IMR-90 (cell line): ENCODE results near the gene LEP. TPM values are rescaled to one million over a fixed set of nuclear protein-coding genes. Genes with fewer than 3 reads are reported as not detected.

Experiments
- ATAC-seq: fragments of 200-7000 bp; cut with Tn5 transposase; 2 replicates; pipeline ENCODE4 v1.9.1; 2020; ENCODE audit warnings: low read depth, mild to moderate bottlenecking, moderate library complexity
- BruUV-seq: library from RNA; stranded (reverse); fragments of 400-500 nt; replicated peaks from 2 replicates; lab custom pipeline; 2021; lab: Mats Ljungman, UMichigan
- CTCF ChIA-PET: fragments of 300-600 bp; formaldehyde crosslinking; extraction: SDS; loops from one replicate; lab custom pipeline; 2021; ENCODE audit warnings: antibody characterized with exemption; lab: Yijun Ruan, JAX
- POLR2A ChIA-PET: fragments of 300-600 bp; sonication (Branson Sonifier 250); formaldehyde crosslinking; loops from one replicate; lab custom pipeline; 2022; ENCODE audit warnings: antibody characterized with exemption; ENCODE audit not compliant: unreplicated experiment; lab: Charles Lee
- DNase-seq: peaks from one replicate; pipeline ENCODE4 v3.0.0; 2013
- H2AFZ ChIP-seq: replicated peaks from 2 replicates; pipeline ENCODE3; 2013; ENCODE audit warnings: low read length, mild to moderate bottlenecking; ENCODE audit not compliant: poor library complexity
- H2AK5ac ChIP-seq: 2 replicates; pipeline ENCODE4 v1.6.1; 2013; ENCODE audit warnings: low read depth, low read length, inconsistent platforms
- H2AK9ac ChIP-seq: replicated peaks from 2 replicates; pipeline ENCODE3; 2013; ENCODE audit warnings: mild to moderate bottlenecking, low read depth, low read length, moderate library complexity; ENCODE audit not compliant: poor library complexity
- H2BK120ac ChIP-seq: 2 replicates; pipeline ENCODE4 v1.6.1; 2013; ENCODE audit warnings: low read depth, low read length, inconsistent platforms
- H2BK15ac ChIP-seq: 3 replicates; pipeline ENCODE4 v1.6.1; 2013; ENCODE audit warnings: low read depth, low read length, inconsistent platforms
- H2BK20ac ChIP-seq: 2 replicates; pipeline ENCODE4 v1.6.1; 2013; ENCODE audit warnings: low read depth, mild to moderate bottlenecking, inconsistent platforms, low read length, moderate library complexity
- H2BK5ac ChIP-seq: 2 replicates; pipeline ENCODE4 v1.6.1; 2013; ENCODE audit warnings: mild to moderate bottlenecking, low read depth, low read length, inconsistent platforms; ENCODE audit not compliant: poor library complexity, severe bottlenecking
- H3K14ac ChIP-seq: replicated peaks from 2 replicates; pipeline ENCODE4 v1.6.1; 2013; ENCODE audit warnings: low read depth, low read length, inconsistent platforms
- H3K18ac ChIP-seq: 2 replicates; pipeline ENCODE4 v1.6.1; 2013; ENCODE audit warnings: low read depth, low read length, control low read depth
- H3K23ac ChIP-seq: 2 replicates; pipeline ENCODE4 v1.6.1; 2013; ENCODE audit warnings: low read depth, low read length, inconsistent platforms
- H3K27ac ChIP-seq: 2 replicates; pipeline ENCODE4 v1.5.1; 2013; ENCODE audit warnings: mild to moderate bottlenecking, control low read depth, low read length; ENCODE audit not compliant: insufficient read depth
- H3K27me3 ChIP-seq: 2 replicates; pipeline ENCODE4 v1.6.1; 2013; ENCODE audit warnings: low read length; ENCODE audit not compliant: control insufficient read depth, insufficient read depth
- H3K36me3 ChIP-seq: 2 replicates; pipeline ENCODE4 v1.6.1; 2013; ENCODE audit warnings: low read length, mixed read lengths; ENCODE audit not compliant: control insufficient read depth, insufficient read depth
- H3K4ac ChIP-seq: 2 replicates; pipeline ENCODE4 v1.6.1; 2013; ENCODE audit warnings: low read depth, low read length, inconsistent platforms
- H3K4me1 ChIP-seq: 2 replicates; pipeline ENCODE4 v1.6.1; 2013; ENCODE audit warnings: low read length, mixed read lengths; ENCODE audit not compliant: control insufficient read depth, insufficient read depth
- H3K4me2 ChIP-seq: 2 replicates; pipeline ENCODE4 v1.6.1; 2013; ENCODE audit warnings: low read depth, mild to moderate bottlenecking, control low read depth, low read length, moderate library complexity
- H3K4me3 ChIP-seq: 2 replicates; pipeline ENCODE4 v1.5.1; 2013; ENCODE audit warnings: low read depth, mild to moderate bottlenecking, control low read depth, low read length, moderate library complexity; ENCODE audit not compliant: insufficient read depth
- H3K56ac ChIP-seq: 2 replicates; pipeline ENCODE4 v1.6.1; 2013; ENCODE audit warnings: low read length, inconsistent platforms; ENCODE audit not compliant: insufficient read depth; ENCODE audit errors: extremely low read depth
- H3K79me1 ChIP-seq, 2 experiments: 2 replicates each; pipeline ENCODE4 v1.6.1; 2013; ENCODE audit warnings: low read length in 2 of 2, inconsistent platforms in 1 of 2, low read depth in 1 of 2
- H3K9ac ChIP-seq: 2 replicates; pipeline ENCODE4 v1.6.1; 2013; ENCODE audit warnings: low read depth, low read length, control low read depth
- H3K9me1 ChIP-seq: 2 replicates; pipeline ENCODE4 v1.6.1; 2013; ENCODE audit warnings: low read length, inconsistent platforms; ENCODE audit not compliant: insufficient read depth
- H3K9me3 ChIP-seq: 2 replicates; pipeline ENCODE4 v1.6.1; 2013; ENCODE audit warnings: low read length; ENCODE audit not compliant: control insufficient read depth, insufficient read depth
- H4K20me1 ChIP-seq: 2 replicates; pipeline ENCODE4 v1.6.1; 2013; ENCODE audit warnings: low read length, inconsistent platforms; ENCODE audit not compliant: insufficient read depth
- H4K5ac ChIP-seq: 2 replicates; pipeline ENCODE4 v1.6.1; 2013; ENCODE audit warnings: mild to moderate bottlenecking, low read depth, low read length, control low read depth
- H4K8ac ChIP-seq, 2 experiments: 2 replicates each; pipeline ENCODE4 v1.6.1; 2013; ENCODE audit warnings: low read depth in 2 of 2, low read length in 2 of 2, control low read depth in 1 of 2, inconsistent platforms in 1 of 2
- H4K91ac ChIP-seq: 2 replicates; pipeline ENCODE4 v1.6.1; 2013; ENCODE audit warnings: low read depth, low read length, inconsistent platforms; ENCODE audit not compliant: insufficient read depth
- BHLHE40 ChIP-seq: fragments of 150-350 bp; IDR thresholded peaks from 2 replicates; pipeline ENCODE4 v1.6.1; 2016; ENCODE audit warnings: mild to moderate bottlenecking, low read depth, low read length
- FOS ChIP-seq: fragments of 150-350 bp; IDR thresholded peaks from 2 replicates; pipeline ENCODE4 v1.6.1; 2016; ENCODE audit warnings: low read depth, low read length
- MAFK ChIP-seq: IDR thresholded peaks from 2 replicates; pipeline ENCODE4 v1.6.1; 2012; ENCODE audit warnings: low read depth, low read length, improper control_type of control experiment
- MAZ ChIP-seq: IDR thresholded peaks from 2 replicates; pipeline ENCODE4 v1.6.1; 2012; ENCODE audit warnings: low read depth, mild to moderate bottlenecking, low read length, improper control_type of control experiment, moderate library complexity, borderline replicate concordance
- MXI1 ChIP-seq: IDR thresholded peaks from 2 replicates; pipeline ENCODE4 v1.6.1; 2012; ENCODE audit warnings: low read depth, mild to moderate bottlenecking, low read length, moderate library complexity, borderline replicate concordance
- NFE2L2 ChIP-seq: fragments of 150-350 bp; IDR thresholded peaks from 2 replicates; pipeline ENCODE4 v1.6.1; 2016; ENCODE audit warnings: low read depth, mild to moderate bottlenecking, low read length
- POLR2A ChIP-seq: IDR thresholded peaks from 2 replicates; pipeline ENCODE4 v1.6.1; 2012; ENCODE audit warnings: mild to moderate bottlenecking, low read depth, low read length
- RCOR1 ChIP-seq: IDR thresholded peaks from 2 replicates; pipeline ENCODE4 v1.6.1; 2012; ENCODE audit warnings: mild to moderate bottlenecking, low read length, improper control_type of control experiment; ENCODE audit not compliant: insufficient replicate concordance
- RFX5 ChIP-seq: IDR thresholded peaks from 2 replicates; pipeline ENCODE4 v1.8.0; 2012; ENCODE audit warnings: low read depth, mild to moderate bottlenecking, low read length, moderate library complexity
- SMC3 ChIP-seq: fragments of 150-350 bp; IDR thresholded peaks from 2 replicates; pipeline ENCODE4 v1.6.1; 2016; ENCODE audit warnings: low read depth, mild to moderate bottlenecking, antibody characterized with exemption, low read length, moderate library complexity
- WGBS, 2 experiments: methylation state at CpG; one replicate each; pipeline versions ENCODE4 v1.1.5 to v1.1.7; 2013; ENCODE audit warnings: missing lambda C conversion rate in 2 of 2; ENCODE audit not compliant: insufficient read length in 1 of 2; ENCODE audit errors: extremely low coverage in 2 of 2; 5-methylcytosine and 5-hydroxymethylcytosine counted together
- dilution Hi-C: fragments of 300-500 bp; cut with HindIII; formaldehyde crosslinking; loops from one replicate; pipeline ENCODE4 v1.14.3; 2018; ENCODE audit warnings: low sequenced_read_pairs; ENCODE audit not compliant: unreplicated experiment
- in situ Hi-C: fragments of 300-500 bp; cut with MboI; formaldehyde crosslinking; loops from 3 replicates; pipeline ENCODE4 v1.14.3; 2019; ENCODE audit warnings: low sequenced_read_pairs, inconsistent platforms, mixed read lengths
- intact Hi-C: fragments of 100-400 bp; cut with micrococcal nuclease; formaldehyde crosslinking; loops from 2 replicates; pipeline ENCODE4 v1.10.0; 2022
- polyA plus RNA-seq, 3 experiments: library from polyadenylated mRNA; depleted of rRNA; stranded (reverse); fragments of >200 nt; gene quantifications; 2 replicates each; pipeline ENCODE4 v1.2.3, GENCODE V29; 2012; ENCODE audit warnings: low replicate concordance in 1 of 3
- total RNA-seq: library from RNA; depleted of rRNA; stranded (reverse); fragments of >200 nt; gene quantifications from 2 replicates; pipeline ENCODE4 v1.2.3, GENCODE V29; 2012
- TF ChIP-seq, protein P1 (sequence below): fragments of 150-350 bp; IDR thresholded peaks from 2 replicates; pipeline ENCODE4 v1.6.1; 2017; ENCODE audit warnings: mild to moderate bottlenecking, antibody characterized with exemption, low read length, low read depth
- TF ChIP-seq, protein P2 (sequence below): conservative IDR thresholded peaks from 2 replicates; pipeline ENCODE4 v1.5.1; 2012; ENCODE audit warnings: mild to moderate bottlenecking, low read depth, low read length, improper control_type of control experiment

Gene LEP
- total and polyA plus RNA-seq, 2 of the 4 experiments (the other 2 are of a cell fraction), result not detected

DNA sequence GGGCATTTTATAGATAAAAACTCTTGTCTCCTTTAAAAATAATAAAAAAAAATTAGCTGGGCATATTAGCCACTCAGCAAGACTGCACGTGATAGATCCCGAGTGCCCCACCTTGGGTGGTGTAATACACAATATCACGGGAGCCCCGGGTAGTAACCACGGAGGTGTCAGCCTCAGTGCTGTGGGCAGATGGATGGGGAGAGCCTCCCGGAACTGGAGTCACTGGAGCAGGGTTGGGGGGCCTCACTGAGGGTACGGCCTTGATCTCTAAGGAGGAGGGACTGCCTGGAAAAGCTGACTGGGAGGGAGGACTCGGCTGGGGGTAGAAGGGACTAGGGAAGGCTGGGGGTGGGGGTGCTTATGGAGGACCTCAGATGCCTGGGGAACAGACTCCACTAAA, 12.6 kb downstream of the LEP start:
- Histone ChIP-seq H2BK15ac (no peak overlapping the region), H3K79me1 (no peaks in the 10 kb centered on the region), H3K4me2 (no peak overlapping the region), H4K5ac (no peak overlapping the region), H3K9me1 (no peaks in the 10 kb centered on the region), H3K4me3 (no peak overlapping the region), H2BK120ac (no peak overlapping the region), H2AK5ac (no peak overlapping the region), H3K27me3 (peaks cover 52% of the 10 kb centered on the region), H4K91ac (no peak overlapping the region), H2AFZ (no peak overlapping the region), H3K36me3 (no peaks in the 10 kb centered on the region), H3K9me3 (no peaks in the 10 kb centered on the region), H3K14ac (no peak overlapping the region), H2AK9ac (no peak overlapping the region), H2BK5ac (no peak overlapping the region), H3K27ac (no peak overlapping the region), H3K23ac (no peak overlapping the region), H2BK20ac (no peak overlapping the region), H3K56ac (no peak overlapping the region), H3K18ac (no peak overlapping the region), H4K20me1 (no peaks in the 10 kb centered on the region), H4K8ac (no peak overlapping the region), H3K9ac (no peak overlapping the region), H3K4me1 (no peaks in the 10 kb centered on the region), H3K4ac (no peak overlapping the region)
- no peak for DNase-seq
- TF ChIP-seq MAZ (no peak), MAFK (no peak), RCOR1 (no peak), SMC3 (no peak), MXI1 (no peak), FOS (no peak), BHLHE40 (no peak), NFE2L2 (no peak), RFX5 (no peak), POLR2A (no peak)
- TF ChIP-seq, protein P1, sequence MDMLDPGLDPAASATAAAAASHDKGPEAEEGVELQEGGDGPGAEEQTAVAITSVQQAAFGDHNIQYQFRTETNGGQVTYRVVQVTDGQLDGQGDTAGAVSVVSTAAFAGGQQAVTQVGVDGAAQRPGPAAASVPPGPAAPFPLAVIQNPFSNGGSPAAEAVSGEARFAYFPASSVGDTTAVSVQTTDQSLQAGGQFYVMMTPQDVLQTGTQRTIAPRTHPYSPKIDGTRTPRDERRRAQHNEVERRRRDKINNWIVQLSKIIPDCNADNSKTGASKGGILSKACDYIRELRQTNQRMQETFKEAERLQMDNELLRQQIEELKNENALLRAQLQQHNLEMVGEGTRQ, result no peak
- TF ChIP-seq, protein P2, sequence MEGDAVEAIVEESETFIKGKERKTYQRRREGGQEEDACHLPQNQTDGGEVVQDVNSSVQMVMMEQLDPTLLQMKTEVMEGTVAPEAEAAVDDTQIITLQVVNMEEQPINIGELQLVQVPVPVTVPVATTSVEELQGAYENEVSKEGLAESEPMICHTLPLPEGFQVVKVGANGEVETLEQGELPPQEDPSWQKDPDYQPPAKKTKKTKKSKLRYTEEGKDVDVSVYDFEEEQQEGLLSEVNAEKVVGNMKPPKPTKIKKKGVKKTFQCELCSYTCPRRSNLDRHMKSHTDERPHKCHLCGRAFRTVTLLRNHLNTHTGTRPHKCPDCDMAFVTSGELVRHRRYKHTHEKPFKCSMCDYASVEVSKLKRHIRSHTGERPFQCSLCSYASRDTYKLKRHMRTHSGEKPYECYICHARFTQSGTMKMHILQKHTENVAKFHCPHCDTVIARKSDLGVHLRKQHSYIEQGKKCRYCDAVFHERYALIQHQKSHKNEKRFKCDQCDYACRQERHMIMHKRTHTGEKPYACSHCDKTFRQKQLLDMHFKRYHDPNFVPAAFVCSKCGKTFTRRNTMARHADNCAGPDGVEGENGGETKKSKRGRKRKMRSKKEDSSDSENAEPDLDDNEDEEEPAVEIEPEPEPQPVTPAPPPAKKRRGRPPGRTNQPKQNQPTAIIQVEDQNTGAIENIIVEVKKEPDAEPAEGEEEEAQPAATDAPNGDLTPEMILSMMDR, result no peak
- no peak for ATAC-seq
- intact Hi-C loops (no loop called here), in situ Hi-C loops (no loop called here), dilution Hi-C loops (no loop called here)
- 87% methylated on average over 3 of the region's 8 CpGs; no CpG with 5 or more reads in 1 of the 2 experiments for WGBS, 2 experiments
- ChIA-PET POLR2A (no interaction called here), CTCF (no interaction called here)
- BruUV-seq, result no TSS peak
